Spinal cord (tissue), 10 donors: Measurements from ENCODE around the gene MOBP. TPM values are rescaled to one million over a fixed set of nuclear protein-coding genes. Genes with fewer than 3 reads are reported as not detected.
"Not testable (repeated sequence)": the region's sequence is repeated elsewhere in the genome, so short reads cannot be mapped to it uniquely, and the experiment has no call there.

Source experiments
- DNase-seq, 6 donors: peaks; one replicate each; pipeline versions ENCODE4 v3.0.0 to v3.0.0-alpha.2; 2013 to 2015; ENCODE audit warnings: low spot score in 6 of 6, low read depth in 4 of 6
- H3K27ac ChIP-seq: one replicate; pipeline ENCODE4 v1.5.1; 2013; ENCODE audit warnings: low read depth, low read length, control low read depth
- H3K27me3 ChIP-seq: one replicate; pipeline ENCODE4 v1.6.1; 2013; ENCODE audit warnings: low read length; ENCODE audit not compliant: control insufficient read depth, insufficient read depth
- H3K36me3 ChIP-seq: one replicate; pipeline ENCODE4 v1.6.1; 2013; ENCODE audit warnings: low read length; ENCODE audit not compliant: control insufficient read depth, insufficient read depth
- H3K4me1 ChIP-seq: one replicate; pipeline ENCODE4 v1.6.1; 2013; ENCODE audit warnings: low read length; ENCODE audit not compliant: control insufficient read depth, insufficient read depth
- H3K4me3 ChIP-seq: one replicate; pipeline ENCODE4 v1.5.1; 2013; ENCODE audit warnings: low read depth, low read length, control low read depth
- H3K9me3 ChIP-seq: one replicate; pipeline ENCODE4 v1.6.1; 2013; ENCODE audit warnings: low read length; ENCODE audit not compliant: control insufficient read depth, insufficient read depth
- WGBS: methylation state at CpG from one replicate; pipeline ENCODE4 v1.1.5; 2013; ENCODE audit warnings: missing lambda C conversion rate; ENCODE audit not compliant: insufficient coverage; 5-methylcytosine and 5-hydroxymethylcytosine counted together
- long read RNA-seq, 4 donors: transcript quantifications; one replicate each; lab custom pipeline, GENCODE V29; 2026
- polyA plus RNA-seq, 2 donors: library from polyadenylated mRNA; unstranded; fragments of 120-200 nt; gene quantifications; one replicate each; pipeline ENCODE4 v1.2.1, GENCODE V29; 2013; ENCODE audit not compliant: insufficient read length in 2 of 2
- total RNA-seq, 2 donors: library from RNA; depleted of rRNA in 1 of 2; stranded (reverse); fragments of 120-200 nt in 1 of 2; fragments of >200 nt in 1 of 2; gene quantifications; one replicate each; pipeline versions ENCODE4 v1.2.3 to v1.2.4, GENCODE V29; 2013 to 2014
- donor health status: healthy.

The MOBP gene, protein sequence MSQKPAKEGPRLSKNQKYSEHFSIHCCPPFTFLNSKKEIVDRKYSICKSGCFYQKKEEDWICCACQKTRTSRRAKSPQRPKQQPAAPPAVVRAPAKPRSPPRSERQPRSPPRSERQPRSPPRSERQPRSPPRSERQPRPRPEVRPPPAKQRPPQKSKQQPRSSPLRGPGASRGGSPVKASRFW
- 100 to 1,000 TPM; 125 to 433 TPM for total RNA-seq
- 100 to 1,000 TPM; 257 to 318 TPM for polyA plus RNA-seq
- long read RNA-seq, donor 1, full-length matches to known transcripts, result 8 of 15 reads
- long read RNA-seq, donor 1, partial matches to known transcripts, result 7 of 15 reads
- long read RNA-seq, donor 1, other reads (novel, unspliced or antisense), result 0 of 15 reads
- long read RNA-seq, donor 2, full-length matches to known transcripts, result 1 of 1 reads
- long read RNA-seq, donor 2, partial matches to known transcripts, result 0 of 1 reads
- long read RNA-seq, donor 2, other reads (novel, unspliced or antisense), result 0 of 1 reads
- long read RNA-seq, donor 3, partial matches to known transcripts, result 11 of 14 reads
- long read RNA-seq, donor 3, other reads (novel, unspliced or antisense), result 0 of 14 reads
- long read RNA-seq, donor 4, result 0 reads

DNA sequence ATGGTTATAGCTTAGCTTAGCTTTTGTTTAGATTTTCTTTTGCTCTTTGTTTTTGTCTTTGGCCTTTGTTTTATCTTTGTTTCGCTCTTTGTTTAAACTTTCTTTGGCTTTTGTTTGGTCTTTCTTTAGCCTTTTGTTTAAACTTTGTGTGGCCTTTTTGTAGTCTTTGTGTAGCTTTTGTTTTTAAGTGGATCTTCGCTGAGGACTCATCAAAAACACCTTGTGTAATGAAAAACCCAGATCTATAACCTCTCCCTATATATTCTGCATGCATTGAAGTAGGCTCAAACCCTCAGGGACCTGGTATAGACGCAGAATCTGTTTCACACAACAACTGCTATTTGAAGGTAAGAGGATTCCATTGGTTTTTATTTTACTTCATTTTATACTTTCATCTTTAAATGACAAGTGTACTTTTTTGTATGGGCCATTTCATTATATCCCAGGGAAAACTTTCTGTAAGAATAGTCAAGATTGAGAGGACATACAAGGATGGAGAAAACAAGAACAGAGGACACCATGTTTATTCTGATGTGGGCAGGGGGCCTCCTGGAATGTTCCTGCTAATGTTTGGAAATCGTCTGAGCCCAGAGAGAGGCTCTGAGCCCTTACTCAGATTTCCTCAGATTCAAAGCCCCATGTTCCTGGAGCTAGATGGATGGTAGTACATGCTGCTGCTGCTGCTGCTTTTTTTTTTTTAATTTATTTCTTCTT lies at the start of gene MOBP:
MOBP (plus strand) TSS at position 287 of the 714 bp plus-strand sequence. CDS start 34,390 bp downstream, outside the sequence.
- WGBS, result 33% methylated on average over 1 of the region's 4 CpGs
- Histone ChIP-seq H3K27ac (no peak within 1 kb of the TSS), H3K4me1 (no peaks in the 10 kb centered on the region), H3K4me3 (no peak within 1 kb of the TSS), H3K27me3 (no peaks in the 10 kb centered on the region), H3K36me3 (no peaks in the 10 kb centered on the region), H3K9me3 (no peaks in the 10 kb centered on the region)
- no peak for DNase-seq

DNA sequence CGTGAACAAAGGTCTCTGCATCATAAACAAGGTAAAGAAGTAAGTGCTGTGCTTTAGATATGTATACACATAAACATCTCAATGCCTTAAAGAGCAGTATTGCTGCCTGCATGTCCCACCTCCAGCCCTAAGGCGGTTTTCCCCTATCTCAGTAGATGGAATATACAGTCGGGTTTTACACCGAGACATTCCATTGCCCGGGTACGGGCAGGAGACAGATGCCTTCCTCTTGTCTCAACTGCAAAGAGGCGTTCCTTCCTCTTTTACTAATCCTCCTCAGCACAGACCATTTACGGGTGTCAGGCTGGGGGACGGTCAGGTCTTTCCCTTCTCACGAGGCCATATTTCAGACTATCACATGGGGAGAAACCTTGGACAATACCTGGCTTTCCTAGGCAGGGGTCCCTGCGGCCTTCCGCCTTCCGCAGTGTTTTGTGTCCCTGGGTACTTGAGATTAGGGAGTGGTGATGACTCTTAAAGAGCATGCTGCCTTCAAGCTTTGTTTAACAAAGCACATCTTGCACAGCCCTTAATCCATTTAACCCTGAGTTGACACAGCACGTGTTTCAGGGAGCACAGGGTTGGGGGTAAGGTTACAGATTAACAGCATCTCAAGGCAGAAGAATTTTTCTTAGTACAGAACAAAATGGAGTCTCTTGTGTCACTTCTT lies 48.8 kb upstream of the MOBP start:
- not testable (repeated sequence) for H3K27me3 ChIP-seq, H3K27ac ChIP-seq, H3K4me1 ChIP-seq, H3K9me3 ChIP-seq, H3K4me3 ChIP-seq, DNase-seq
- WGBS, result no CpG with 5 or more reads among the region's 14 CpGs
- H3K36me3 ChIP-seq, result peaks cover 10% of the 10 kb centered on the region

DNA sequence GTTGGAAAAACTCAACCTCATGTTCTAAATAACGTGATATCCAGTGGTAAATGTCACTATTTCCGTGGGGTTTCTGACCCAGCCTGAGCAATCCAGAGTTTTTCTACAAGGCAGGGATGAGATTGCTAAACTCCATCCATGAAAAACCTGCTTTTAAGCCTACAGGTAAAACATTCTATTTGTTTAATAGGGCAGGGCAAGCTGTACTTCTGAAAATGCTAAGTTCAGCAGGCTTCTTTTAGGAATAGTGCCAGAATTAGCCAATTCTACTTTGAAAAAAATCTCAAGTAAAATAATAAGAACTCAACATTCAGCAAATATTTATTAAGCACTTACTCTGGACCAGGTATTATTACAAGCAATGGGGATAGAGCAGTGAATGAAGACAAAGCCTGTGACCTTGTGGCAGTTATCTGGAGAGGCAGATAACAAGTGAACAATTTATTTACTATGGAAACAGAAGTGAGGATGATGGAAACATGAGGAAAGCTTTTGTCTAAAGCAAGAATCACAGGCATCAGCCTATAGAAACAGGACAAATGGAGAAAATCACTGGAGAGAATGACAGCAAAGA lies 47.7 kb upstream of the MOBP start:
- WGBS, result no CpG with 5 or more reads among the region's 2 CpGs
- Histone ChIP-seq H3K4me1 (no peaks in the 10 kb centered on the region), H3K9me3 (no peaks in the 10 kb centered on the region), H3K27ac (no peak overlapping the region), H3K27me3 (no peaks in the 10 kb centered on the region), H3K36me3 (no peaks in the 10 kb centered on the region), H3K4me3 (no peak overlapping the region)
- DNase-seq, result no peak

DNA sequence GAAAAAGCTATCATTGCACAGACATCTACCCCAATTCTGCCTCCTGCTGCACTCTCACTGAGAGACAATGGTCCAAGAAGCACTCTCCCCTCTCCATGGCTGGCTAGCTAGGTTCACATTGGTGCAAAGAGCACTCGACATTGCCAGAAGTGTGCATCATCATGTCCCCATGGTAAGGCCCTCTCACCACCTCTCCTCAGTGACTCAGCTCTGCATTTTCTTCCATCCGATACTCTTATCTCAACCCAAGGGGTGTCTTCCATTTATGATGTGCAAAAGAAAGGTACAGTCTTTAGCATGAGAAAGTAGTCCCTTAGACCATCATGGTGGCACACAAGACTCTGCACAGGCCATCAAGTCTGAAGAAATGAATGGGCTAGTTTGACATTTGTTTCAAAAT lies 46.9 kb upstream of the MOBP start:
- Histone ChIP-seq H3K9me3 (no peaks in the 10 kb centered on the region), H3K4me3 (no peak overlapping the region), H3K4me1 (no peaks in the 10 kb centered on the region), H3K36me3 (no peaks in the 10 kb centered on the region), H3K27ac (no peak overlapping the region), H3K27me3 (no peaks in the 10 kb centered on the region)
- 100% methylated on average over 1 of the region's 2 CpGs for WGBS
- DNase-seq, result no peak

DNA sequence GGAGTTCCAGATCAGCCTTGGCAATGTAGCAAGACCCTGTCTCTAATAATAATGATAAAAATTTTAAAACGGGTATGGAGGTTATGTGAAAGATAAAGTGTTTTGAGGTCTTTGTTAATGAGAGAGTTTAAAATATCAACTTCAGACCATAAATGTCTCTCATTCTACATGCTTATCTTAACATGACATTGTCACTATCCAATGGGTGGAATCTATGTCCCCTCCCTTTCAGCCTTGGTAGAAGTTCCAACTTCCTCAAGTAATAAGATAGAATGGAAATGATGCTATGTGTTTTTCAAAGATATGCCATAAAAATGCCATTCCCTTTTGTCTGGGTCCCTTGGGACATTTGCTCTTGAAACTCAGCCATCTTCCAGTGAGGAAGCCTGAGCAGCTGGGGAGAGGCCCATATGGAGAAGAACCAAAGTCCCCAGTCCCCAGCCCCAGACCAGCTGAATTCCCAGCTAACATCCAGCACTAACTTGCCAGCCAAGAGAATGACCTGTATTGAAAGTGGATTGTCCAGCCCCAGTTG lies 44.0 kb upstream of the MOBP start:
- WGBS, result no CpG with 5 or more reads among the region's 1 CpG

DNA sequence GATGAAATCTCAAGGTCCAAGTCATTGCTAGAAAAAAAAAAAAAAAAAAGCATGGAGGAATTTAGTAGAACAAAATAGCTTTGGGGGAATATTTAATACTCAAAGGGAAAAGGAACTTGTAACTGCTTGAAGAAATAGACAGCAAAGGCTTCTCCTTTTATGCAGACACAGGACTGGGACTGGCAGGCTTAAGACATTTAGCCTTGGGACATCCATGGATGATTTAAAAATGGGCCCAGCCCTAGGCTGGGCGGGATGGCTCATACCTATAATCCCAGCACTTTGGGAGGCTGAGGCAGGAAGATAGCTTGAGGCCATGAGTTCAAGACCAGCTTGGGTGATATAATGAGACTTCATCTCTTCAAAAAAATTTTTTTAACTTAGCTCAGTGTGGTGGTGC lies 41.2 kb upstream of the MOBP start:
- Histone ChIP-seq H3K27ac (no peak overlapping the region), H3K4me3 (no peak overlapping the region), H3K36me3 (peaks cover 3% of the 10 kb centered on the region), H3K9me3 (no peaks in the 10 kb centered on the region), H3K4me1 (peaks cover 5% of the 10 kb centered on the region), H3K27me3 (no peaks in the 10 kb centered on the region)
- WGBS, result no CpG with 5 or more reads among the region's 1 CpG
- no peak for DNase-seq

More for the DNA sequence above, 44.0 kb upstream of the MOBP start:
- DNase-seq, result no peak
- H3K4me1 ChIP-seq, result no peaks in the 10 kb centered on the region
- H3K27ac ChIP-seq, result no peak overlapping the region
- H3K27me3 ChIP-seq, result no peaks in the 10 kb centered on the region
- no peaks in the 10 kb centered on the region for H3K36me3 ChIP-seq
- H3K9me3 ChIP-seq, result no peaks in the 10 kb centered on the region
- H3K4me3 ChIP-seq, result no peak overlapping the region

DNA sequence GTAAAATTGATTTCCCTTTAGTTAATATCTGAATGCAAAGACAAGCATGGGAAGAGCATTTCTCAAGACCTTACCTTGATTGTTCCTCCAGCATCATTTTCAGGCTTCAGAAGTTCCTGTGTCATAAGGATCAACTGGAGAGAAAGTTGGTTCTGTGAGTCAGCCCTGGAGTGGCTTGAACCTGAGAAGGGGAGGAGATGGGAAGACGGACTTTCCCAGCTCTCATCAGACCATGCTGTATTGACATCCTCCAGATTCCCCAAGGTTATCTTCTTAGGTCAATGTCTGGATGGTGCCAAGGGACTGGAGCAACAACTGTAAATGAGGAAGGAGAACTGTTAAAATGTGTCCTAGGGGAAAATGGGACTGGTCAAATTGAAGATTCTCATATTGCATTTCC lies 40.0 kb upstream of the MOBP start:
- Histone ChIP-seq H3K9me3 (no peaks in the 10 kb centered on the region), H3K36me3 (peaks cover 3% of the 10 kb centered on the region), H3K4me3 (no peak overlapping the region), H3K4me1 (peaks cover 5% of the 10 kb centered on the region), H3K27ac (no peak overlapping the region), H3K27me3 (no peaks in the 10 kb centered on the region)
- no peak for DNase-seq
- WGBS, result no CpG with 5 or more reads among the region's 1 CpG

DNA sequence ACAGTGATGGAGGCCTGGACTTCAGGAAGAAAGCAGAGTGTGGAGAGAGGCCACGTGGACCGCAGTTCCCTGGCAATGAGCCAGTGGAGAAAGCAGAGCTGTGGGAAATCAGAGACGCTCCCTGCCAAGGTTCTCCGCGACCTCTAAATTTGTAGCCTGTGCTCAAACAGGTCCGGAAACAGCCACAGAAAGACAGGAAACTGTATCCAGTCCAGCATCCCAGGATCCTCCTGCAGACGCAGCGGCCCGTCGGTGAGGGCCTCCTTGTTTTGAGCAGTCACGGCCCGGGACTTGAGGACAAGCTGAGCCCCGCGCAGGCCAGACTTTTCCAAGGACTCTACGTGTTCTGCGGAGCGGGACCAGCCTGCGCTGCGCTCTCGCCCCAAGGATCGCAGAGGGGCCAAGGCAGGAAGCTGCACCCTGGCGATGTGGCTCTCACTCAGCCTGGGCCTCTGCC lies 38.7 kb upstream of the MOBP start:
- H3K4me1 ChIP-seq, result peaks cover 5% of the 10 kb centered on the region
- no peaks in the 10 kb centered on the region for H3K27me3 ChIP-seq
- 68% methylated on average over 22 of the region's 22 CpGs for WGBS
- H3K4me3 ChIP-seq, result no peak overlapping the region
- peaks cover 3% of the 10 kb centered on the region for H3K36me3 ChIP-seq
- H3K27ac ChIP-seq, result no peak overlapping the region
- DNase-seq, result peak in 2 of 6 donors; percentile 11 to 17
- H3K9me3 ChIP-seq, result no peaks in the 10 kb centered on the region

DNA sequence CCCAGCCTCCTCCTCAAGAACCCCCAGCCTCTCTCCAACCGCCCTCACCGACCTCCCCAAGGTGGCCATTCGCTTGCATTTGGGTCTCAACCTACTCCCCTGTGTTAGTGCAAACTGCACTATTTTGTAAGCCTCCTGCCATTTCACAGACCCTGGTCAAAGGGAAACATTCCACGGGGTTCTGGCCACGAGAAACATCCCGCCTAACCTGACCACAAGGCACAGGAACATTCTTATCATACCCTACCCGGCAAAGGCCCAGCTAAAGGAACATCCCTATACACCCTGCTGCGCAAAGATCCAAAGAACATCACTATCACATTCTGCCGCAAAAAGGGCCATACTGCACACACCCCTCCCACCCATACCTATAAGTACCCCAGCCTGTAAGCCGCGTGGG lies 38.0 kb upstream of the MOBP start:
- no peaks in the 10 kb centered on the region for H3K27me3 ChIP-seq
- H3K27ac ChIP-seq, result no peak overlapping the region
- DNase-seq, result no peak
- no peaks in the 10 kb centered on the region for H3K9me3 ChIP-seq
- no peak overlapping the region for H3K4me3 ChIP-seq
- WGBS, result 92% methylated on average over 11 of the region's 11 CpGs
- peaks cover 5% of the 10 kb centered on the region for H3K4me1 ChIP-seq
- peaks cover 3% of the 10 kb centered on the region for H3K36me3 ChIP-seq
